ENCODE measurements around the gene FAM151A.

FAM151A gene

DNA sequence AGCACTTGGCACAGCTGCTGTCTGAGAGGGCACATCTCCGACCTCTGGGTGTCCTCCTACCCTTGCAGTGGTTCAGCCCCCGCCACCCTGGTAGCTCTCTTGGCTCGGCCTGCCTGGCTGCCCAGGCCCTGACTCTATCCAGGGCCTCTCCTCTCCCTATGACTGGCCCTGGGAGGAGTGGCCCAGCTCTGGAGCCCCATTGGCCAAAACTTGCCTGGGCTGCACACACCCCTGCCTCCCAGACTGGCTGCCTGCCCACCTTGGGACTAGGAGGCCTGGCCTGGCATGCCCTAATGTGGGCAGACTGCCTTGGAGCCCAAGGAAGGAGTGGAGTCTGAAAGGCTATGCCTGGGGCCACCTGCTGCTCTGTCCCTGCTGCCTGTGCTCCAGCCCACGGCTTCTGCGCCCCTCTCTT, 41.7 kb downstream of the FAM151A start:
- no peak for DNase-seq (ENCODE audit: low read depth in 1 of 2, low spot score in 1 of 2)

- no peak for DNase-seq (ENCODE audit: low read depth in 1 of 2, low spot score in 1 of 2)
Measured at GRCh38 chr1:54580856-54581550, 42.3 kb downstream of the FAM151A start.

GRCh38 chr1:54579337-54579781, 44.0 kb downstream of the FAM151A start:
- DNase-seq (ENCODE audit: low read depth in 1 of 2, low spot score in 1 of 2), result no peak

GRCh38 chr1:54577612-54578011, 45.7 kb downstream of the FAM151A start:
- DNase-seq (ENCODE audit: low read depth in 1 of 2, low spot score in 1 of 2), result no peak

DNA sequence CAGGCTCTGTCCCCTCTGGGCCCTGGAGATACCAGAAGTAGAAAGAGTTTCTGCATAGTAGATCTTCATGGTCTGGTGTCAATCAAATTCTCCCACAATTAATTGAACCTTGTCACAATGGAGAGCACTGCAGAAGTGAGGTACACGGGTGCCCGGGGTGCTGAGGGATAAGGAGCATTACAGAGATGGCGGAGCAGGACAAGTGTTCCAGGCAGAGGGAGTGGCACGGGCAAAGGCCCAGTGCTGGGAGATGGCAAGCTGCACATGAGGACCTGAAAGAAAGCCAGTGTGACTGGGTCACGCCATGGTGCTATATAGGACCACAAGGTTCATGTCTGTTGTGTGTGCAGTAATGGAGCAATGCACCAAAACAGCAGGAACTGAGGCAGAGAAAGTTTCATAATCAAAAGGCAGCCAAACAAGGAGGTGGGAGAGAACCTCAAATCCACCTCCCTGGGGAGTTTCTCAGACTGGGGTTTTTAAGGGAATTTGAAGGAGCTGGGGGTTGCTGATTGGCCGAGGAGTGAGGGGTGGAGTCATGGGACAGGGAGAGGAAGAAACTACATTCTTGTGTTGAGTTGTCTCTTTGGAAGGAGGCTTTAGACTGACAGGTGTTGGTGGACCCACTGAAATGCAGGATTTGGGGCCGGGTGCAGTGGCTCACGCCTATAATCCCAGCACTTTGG, 47.6 kb downstream of the FAM151A start:
- DNase-seq (ENCODE audit: low read depth in 1 of 2, low spot score in 1 of 2), result no peak

- DNase-seq (ENCODE audit: low read depth in 1 of 2, low spot score in 1 of 2), result no peak
Measured at GRCh38 chr1:54575161-54575560, 48.2 kb downstream of the FAM151A start.

GRCh38 chr1:54574158-54574778, 49.1 kb downstream of the FAM151A start:
- no peak for DNase-seq (ENCODE audit: low read depth in 1 of 2, low spot score in 1 of 2)

DNA sequence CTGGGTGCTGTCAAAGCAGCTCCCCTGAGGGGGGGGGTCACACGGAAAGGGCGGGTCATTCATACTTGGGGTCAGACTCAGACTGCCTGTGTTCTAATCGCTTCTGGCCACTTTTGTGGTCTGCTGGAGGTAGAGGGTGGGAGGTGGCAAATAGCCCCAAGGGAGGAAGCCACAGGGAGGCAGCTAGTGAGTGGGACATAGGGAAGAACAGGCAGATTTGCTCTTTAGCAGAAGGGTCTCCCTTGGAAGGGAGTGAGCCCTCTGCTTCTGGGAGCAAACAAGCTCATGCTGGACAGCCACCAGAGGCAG, 50.8 kb downstream of the FAM151A start:
- no peak for DNase-seq (ENCODE audit: low read depth in 1 of 2, low spot score in 1 of 2)

DNA sequence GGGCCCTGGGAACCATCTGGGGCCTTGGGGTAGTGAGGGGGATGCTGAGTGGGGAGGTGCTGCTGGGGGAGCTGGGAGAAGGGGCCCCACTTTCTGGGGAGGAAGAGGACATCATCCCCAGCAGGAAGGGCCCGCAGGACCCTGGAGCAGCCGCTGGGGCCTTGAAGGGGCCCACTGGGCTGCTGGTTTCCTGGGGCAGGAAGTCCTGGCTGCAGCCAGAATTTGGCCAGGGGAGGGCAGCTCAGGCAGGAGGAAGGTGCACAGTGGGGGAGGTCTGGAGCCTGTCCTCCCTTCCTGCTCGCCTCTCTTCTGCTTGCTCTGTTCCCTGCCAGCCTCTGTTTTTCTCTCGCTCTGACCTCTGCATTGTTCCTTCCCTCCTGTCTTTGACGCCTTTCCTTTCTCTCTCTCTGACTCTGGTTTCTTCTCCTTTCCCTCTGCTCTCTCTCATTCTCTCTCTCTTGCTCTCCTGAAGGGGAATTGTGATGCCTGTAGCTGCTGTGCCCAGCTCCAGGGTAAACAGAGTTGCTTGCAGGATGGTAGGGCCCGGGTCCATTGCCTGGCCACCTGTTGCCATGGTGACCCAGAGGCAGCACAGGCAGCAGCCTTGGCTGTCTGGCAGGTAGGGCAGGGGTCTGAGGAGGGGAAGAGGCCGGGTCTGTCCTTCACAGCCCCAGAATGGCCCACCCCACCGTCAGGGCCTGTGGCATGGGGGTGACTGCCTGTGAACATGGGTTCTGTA, 51.4 kb downstream of the FAM151A start:
- DNase-seq (ENCODE audit: low read depth in 1 of 2, low spot score in 1 of 2), result no peak

DNA sequence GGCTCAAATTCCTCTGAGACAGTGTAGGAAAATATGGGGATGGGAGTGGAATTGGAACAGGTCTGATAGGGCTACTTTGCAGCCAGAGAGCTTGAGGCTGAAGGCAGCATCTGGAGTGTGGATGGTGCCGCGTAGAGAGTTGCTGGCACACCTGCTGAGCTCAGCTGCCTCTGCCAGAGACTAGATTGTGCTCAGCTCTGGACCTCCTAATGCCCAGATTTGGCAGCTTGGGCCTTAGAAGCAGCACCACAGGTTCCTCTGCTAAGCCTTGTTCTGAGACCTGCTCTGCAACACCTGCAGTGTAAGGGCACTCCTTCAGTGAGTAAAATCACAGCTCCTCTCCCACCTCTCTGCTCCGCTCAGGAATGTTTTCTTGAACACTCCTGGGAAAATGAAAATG, 52.0 kb downstream of the FAM151A start:
- no peak for DNase-seq (ENCODE audit: low read depth in 1 of 2, low spot score in 1 of 2)

DNA sequence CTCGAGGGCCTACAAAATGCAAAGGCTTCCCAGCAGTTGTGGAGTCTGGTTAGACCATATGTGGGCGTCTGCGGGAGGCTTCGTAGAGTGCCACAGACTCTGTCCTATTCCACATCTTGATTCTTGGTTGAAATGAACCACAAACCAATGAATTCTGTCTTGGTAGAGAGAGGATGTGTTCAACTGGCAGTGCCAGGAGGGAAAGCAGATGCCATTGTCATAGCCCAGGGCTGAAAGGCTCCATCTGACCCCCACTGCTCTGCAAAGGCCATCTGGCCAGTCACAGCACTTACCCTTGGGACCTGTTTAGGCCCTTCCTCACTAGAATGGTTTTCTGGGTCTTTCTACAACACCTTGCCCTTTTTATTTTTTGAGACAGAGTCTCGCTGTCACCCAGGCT, 53.2 kb downstream of the FAM151A start:
- no peak for DNase-seq (ENCODE audit: low read depth in 1 of 2, low spot score in 1 of 2)

DNA sequence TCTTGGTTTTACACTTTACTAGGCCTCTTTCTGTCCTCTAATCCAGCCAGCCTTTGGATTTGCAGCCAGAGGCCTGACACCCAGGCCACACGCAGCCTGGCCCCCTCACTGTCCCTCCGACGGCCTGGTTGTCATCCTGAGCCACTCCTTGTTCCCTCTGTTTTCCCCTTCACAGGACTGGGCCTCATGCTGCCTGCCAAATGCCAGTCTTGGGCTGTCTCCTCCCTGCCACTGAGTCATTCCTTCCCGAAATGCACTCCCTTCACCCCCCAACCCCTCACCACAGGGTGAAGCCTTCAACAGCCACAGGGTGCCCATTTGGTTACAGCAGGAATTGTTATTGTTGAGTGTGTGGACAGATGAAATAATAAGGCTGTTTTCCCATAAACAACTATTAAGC, 54.0 kb downstream of the FAM151A start:
- no peak for DNase-seq (ENCODE audit: low read depth in 1 of 2, low spot score in 1 of 2)

DNA sequence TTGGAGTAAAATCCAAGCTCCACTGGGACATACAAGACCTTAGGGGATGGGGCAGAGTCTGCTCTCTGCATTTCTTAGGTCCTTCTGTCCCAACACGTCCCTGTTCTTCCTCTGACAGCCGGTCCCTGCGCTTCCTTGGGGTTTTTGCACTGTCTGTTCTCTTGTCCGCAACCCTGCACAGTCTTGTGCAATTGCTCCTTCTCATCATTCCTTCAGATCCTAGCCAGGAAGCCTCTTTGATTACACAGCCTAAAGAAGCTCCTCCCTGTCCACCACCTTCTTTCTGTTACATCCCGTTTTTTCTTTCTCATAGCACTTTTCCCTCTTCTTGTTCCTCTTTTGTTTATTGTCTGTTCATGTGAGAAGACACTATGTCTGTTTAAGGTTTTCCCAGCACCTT, 55.4 kb downstream of the FAM151A start:
- DNase-seq (ENCODE audit: low read depth in 1 of 2, low spot score in 1 of 2), result no peak

DNA sequence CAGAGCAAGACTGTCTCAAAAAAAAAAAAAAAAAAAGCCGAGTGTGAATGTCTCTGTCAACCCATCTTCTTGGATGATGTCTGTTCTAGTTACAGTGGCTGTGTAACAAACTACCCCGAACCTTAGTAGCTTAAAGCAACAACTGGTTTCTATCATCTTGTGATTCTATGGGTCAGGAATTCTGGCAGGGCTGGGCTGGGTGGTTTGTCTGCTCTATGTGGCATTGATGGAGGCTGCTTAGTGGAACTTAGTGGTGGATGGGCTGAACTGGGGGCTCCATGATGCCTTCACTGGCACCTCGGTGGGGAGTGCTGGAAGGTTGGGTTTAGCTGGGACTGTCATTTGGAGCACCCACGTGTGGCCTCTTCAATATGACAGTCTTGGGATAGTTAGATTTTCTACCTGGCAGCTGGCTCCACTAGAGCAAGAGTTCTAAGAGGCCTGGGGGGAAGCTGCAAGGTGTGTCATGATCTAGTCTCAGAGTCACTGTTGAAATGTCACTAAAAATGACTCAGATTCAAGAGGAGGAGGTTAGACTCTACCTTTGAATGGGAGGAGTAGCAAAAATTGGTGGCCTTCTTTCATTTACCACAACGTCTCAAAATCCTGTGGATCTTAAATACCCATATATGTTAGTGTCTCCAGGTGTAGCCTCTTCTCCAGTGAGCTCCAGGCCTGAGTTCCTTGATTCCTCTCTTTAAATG, 56.7 kb downstream of the FAM151A start:
- DNase-seq (ENCODE audit: low read depth in 1 of 2, low spot score in 1 of 2), result no peak

DNA sequence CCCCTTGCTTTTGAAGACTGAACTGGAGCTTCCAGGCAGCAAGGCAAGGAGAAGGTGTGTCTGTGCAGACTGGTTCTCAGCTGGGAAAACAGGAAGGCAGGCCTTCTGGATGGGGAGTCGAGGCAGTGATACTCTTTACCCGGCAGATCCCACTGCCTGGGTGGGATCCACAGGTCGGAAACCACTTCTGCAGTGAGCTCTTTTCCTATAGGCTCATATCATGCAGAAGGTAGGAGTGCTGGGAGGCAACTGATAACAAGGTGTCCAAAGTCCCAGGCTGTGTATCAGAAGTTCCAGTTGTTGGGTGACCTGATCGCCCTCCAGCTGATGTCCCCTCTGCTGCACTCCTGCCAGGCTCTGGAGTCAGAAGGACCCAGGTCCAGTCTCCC, 58.2 kb downstream of the FAM151A start:
- no peak for DNase-seq (ENCODE audit: low read depth in 1 of 2, low spot score in 1 of 2)

DNA sequence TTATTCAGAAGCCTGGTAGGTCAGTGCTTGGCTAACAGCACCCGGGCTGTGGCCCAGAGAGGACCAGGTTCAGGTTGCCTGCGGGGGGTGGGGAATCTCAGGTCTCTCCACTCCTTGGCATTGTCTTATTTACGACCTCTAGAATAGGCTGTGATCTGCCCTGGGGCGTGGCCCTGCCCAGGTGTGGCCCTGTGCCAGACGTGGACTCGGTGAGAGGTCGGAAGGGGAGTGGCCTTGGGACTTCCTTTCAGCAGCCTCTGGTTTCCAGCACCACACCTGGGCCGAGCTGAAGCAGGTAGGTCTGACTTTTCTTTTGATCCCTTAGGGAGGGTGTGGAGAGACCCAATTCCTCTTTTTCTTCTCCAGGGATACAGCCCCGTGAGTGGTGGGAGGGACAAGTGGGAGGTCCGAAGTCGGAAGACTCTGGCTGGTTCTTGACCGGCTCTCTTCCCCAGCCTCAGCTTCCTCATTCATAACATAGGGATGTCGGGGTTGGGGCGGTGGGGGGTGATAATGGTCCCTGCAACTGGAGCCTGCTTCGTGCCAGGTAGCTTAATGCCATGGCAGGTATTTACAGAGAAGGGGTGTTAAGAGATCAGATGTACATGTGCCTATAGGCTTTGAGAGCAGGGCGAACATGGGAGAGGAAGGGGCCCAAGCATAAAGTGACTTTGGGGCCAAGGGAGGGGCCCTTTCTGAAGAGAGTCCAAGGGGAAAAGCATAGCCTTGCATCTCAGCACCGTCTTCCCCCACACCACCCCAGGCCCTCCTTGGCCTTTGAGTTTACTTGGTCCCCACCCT, 58.8 kb downstream of the FAM151A start:
- DNase-seq (ENCODE audit: low read depth in 1 of 2, low spot score in 1 of 2), result no peak

DNA sequence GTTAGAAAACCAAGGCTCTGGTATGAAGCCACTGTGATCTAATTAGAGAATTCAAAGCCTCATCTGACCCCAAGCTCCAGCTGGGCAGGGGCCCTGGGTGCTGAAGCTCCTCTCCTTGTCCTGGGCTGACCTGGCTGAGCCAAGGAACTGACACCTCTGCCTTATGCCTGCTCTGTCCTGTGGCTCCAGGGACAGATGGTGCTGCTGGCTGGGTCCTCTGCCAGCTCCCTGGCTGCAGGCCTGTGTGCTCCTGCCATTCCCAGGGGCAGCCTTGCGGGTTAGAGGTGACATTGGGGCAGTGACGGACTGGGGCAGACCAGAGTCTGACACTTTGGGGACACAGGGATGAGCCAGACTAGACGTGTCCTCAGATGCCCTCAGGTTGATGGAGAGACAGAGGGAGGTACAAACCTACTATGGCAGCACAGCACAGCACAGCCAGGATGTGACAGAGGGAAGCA, 63.5 kb downstream of the FAM151A start:
- no peak for DNase-seq (ENCODE audit: low read depth in 1 of 2, low spot score in 1 of 2)
